Fibroblast of the aortic adventitia (primary cell): ENCODE measurements around the gene OR4D6. TPM values are rescaled to one million over a fixed set of nuclear protein-coding genes. Genes with fewer than 3 reads are reported as not detected.
"Not testable (repeated sequence)": the region's sequence is repeated elsewhere in the genome, so short reads cannot be mapped to it uniquely, and the experiment has no call there.

Experiments
- DNase-seq: peaks from one replicate; pipeline ENCODE4 v3.0.0-alpha.2; 2010; ENCODE audit warnings: low read depth
- H3K4me3 ChIP-seq: 2 replicates; pipeline ENCODE4 v1.5.1; 2011; ENCODE audit warnings: low read depth, mild to moderate bottlenecking, control low read depth, low read length, moderate library complexity
- total RNA-seq: library from RNA; depleted of rRNA; stranded (reverse); fragments of >200 nt; gene quantifications from 2 replicates; pipeline ENCODE4 v1.2.3, GENCODE V29; 2012; ENCODE audit warnings: low replicate concordance
- TF ChIP-seq, protein P1 (sequence below): IDR thresholded peaks from 2 replicates; pipeline ENCODE4 v1.5.1; 2011; ENCODE audit warnings: mild to moderate bottlenecking, low read length, control low read depth, inconsistent platforms; ENCODE audit not compliant: insufficient read depth

OR4D6 gene
- total RNA-seq, 1 donor, result not detected

DNA sequence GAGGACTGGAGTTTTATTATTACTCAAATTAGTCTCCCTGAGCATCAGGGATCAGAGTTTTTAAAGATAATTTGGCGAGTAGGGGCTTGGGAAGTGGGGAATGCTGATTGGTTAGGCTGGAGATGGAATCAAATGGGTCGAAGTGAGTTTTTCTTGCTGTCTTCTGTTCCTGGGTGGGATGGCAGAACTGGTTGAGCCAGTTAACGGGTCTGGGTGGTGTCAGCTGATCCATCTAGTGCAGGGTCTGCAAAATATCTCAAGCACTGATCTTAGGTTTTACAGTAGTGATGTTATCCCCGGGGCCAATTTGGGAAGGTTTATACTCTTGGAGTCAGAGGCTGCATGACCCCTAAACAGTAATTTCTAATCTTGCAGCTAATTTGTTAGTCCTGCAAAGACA lies 31.6 kb upstream of the OR4D6 start:
- DNase-seq, result no peak
- TF ChIP-seq, protein P1, sequence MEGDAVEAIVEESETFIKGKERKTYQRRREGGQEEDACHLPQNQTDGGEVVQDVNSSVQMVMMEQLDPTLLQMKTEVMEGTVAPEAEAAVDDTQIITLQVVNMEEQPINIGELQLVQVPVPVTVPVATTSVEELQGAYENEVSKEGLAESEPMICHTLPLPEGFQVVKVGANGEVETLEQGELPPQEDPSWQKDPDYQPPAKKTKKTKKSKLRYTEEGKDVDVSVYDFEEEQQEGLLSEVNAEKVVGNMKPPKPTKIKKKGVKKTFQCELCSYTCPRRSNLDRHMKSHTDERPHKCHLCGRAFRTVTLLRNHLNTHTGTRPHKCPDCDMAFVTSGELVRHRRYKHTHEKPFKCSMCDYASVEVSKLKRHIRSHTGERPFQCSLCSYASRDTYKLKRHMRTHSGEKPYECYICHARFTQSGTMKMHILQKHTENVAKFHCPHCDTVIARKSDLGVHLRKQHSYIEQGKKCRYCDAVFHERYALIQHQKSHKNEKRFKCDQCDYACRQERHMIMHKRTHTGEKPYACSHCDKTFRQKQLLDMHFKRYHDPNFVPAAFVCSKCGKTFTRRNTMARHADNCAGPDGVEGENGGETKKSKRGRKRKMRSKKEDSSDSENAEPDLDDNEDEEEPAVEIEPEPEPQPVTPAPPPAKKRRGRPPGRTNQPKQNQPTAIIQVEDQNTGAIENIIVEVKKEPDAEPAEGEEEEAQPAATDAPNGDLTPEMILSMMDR, result no peak
- no peak overlapping the region for H3K4me3 ChIP-seq

DNA sequence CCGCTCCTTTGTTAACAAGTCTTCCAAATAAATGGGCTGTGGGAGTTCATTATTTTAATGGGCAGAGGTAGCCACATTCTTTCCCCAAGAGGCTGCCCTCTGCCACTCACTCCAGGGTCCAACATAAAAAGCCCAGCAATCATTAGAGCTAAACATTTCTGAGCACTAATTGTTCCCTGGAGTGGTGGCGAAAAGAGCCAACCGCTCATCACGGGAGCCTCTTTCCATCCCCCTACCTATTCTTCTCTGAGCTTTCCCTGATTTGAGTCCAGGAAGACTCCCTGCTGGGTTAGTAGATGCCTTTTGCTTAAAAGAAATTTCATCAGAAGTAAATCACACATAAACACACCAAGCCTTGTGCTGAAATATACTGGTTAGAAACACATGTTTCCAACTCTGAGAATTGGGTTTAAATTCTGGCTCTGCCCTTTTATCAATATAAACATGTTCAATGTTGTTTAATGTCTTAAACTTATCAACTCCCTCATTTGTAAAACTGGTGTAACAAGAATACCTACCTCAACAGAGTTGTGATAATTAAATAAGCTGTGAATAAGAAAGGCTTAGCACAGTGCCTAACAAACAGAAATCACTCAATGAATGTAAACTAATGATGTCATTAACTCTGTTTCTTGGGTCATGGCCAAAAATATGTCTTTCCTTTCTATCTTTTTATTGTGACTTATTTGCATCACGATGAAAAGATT lies 30.2 kb upstream of the OR4D6 start, which contains the start of gene OR5A2:
OR5A2 (minus strand) TSS at position 53 of the 707 bp plus-strand sequence. CDS start 3,460 bp downstream, outside the sequence.
- TF ChIP-seq, protein P1, result no peak
- DNase-seq, result no peak

DNA sequence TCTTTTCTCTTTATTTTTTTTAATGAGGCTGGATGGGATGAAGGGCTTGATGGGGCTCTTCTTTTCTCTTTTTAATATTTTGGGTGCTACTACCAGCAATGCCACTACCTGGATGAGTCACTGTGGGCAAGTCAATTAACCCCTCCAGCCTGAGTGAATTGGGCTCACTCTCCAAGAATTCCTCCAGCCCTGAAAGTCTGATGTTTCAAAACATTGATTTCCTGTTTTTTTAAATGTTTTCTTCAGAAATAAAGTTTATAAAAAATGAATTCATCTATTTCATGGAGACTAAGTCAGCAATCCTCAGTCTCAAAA lies 29.7 kb upstream of the OR4D6 start:
- DNase-seq, result no peak
- H3K4me3 ChIP-seq, result no peak overlapping the region
- TF ChIP-seq, protein P1, result no peak

More for the DNA sequence above, 30.2 kb upstream of the OR4D6 start, which contains the start of gene OR5A2:
- H3K4me3 ChIP-seq, result no peak within 1 kb of the TSS

DNA sequence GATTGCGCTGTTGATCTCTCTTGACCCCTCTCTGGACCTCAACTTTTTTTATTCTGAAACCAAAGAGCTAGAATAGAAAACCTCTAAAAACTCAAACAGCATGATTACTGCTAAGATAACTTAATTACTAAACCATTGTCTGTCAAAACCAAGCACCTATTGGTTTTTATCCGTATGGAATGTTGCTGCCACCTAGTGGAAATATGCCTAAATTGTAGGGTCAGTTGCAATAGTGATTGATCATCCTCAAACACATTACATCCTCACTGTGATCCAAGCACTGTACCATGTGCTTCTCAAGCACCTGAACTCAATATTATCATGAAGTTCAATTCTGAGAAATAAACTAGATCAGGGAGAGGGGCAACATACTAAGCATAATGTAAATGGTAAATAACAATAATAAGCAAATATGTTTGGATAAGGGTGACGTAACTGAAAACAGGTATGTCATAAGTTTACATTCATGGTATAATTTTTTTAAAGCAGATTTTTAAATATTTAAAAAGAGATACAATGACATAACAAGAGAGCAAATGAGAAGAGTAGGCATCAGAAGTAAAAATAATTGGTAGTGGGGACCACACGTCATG lies 26.7 kb upstream of the OR4D6 start:
- peak; percentile 48 for DNase-seq
- no peak overlapping the region for H3K4me3 ChIP-seq
- TF ChIP-seq, protein P1, result peak; percentile 73

DNA sequence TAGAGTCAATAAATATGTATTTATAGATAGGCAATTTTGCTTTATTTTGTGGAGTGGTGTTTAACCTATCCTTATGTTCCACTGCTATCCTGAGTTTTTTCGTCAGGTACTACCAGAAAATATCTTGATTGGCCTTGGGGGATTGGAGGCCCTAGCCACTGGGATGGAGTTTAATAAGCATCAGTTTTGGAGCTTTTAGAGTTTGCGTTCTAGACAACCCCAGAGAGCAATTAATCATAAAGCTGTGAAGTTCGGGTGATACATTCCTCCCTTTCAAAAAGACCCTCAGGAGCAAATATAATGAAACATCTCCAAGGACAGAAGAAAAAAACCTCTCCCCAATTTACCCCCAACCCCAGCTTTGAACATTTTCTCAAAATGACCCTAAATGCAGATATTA lies 20.6 kb upstream of the OR4D6 start, which contains the start of gene OR5A1:
OR5A1 (plus strand) TSS at position 301 of the 400 bp plus-strand sequence. CDS start 6,700 bp downstream, outside the sequence.
- TF ChIP-seq, protein P1, result no peak
- H3K4me3 ChIP-seq, result no peak within 1 kb of the TSS
- DNase-seq, result no peak

DNA sequence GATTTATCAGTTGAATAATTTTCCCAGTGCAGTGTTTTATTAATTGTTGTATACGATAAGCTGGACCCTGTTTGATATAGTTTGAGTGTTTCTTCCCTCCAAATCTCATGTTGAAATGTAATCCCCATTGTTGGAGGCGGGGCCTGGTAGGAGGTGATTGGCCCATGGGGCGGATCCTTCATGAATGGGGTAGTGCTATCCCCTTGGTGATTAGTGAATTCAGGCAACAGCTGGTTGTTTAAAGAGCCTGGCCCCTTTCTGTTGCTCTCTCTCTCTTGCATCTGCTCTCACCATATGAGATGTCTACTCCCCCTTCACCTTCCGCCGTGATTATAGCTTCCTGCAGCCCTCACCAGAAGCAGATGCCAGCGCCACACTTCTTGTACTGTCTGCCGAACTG lies 19.0 kb upstream of the OR4D6 start:
- TF ChIP-seq, protein P1, result no peak
- H3K4me3 ChIP-seq, result no peak overlapping the region
- no peak for DNase-seq

DNA sequence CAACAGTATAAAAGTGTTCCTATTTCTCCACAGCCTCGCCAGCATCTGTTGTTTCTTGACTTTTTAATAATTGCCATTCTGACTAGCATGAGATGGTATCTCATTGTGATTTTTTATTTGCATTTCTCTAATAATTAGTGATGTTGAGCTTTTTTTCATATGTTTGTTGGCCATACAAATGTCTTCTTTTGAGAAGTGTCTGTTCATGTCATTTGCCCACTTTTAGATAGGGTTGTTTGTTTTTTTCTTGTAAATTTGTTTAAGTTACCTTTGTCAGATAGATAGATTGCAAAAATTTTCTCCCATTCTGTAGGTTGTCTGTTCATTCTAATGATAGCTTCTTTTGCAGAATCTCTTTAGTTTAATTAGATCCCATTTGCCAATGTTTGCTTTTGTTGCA lies 11.1 kb upstream of the OR4D6 start:
- not testable (repeated sequence) for H3K4me3 ChIP-seq, DNase-seq
